ENCODE measurements around the gene NSG1.

GRCh38 chr4:4376074-4376473, 10.8 kb upstream of the NSG1 start:
- TF ChIP-seq CTCF (IDR thresholded peaks at IDR 0.05; ENCODE audit: poor library complexity): no peak
- no peak for TF ChIP-seq EZH2phosphoT487 (IDR thresholded peaks at IDR 0.05; ENCODE audit: low read depth, severe bottlenecking, unreplicated experiment)
- TF ChIP-seq EZH2 (IDR thresholded peaks at IDR 0.05; ENCODE audit: borderline replicate concordance): no peak
